Fibroblast of peridontal ligament (primary cell): ENCODE measurements around the gene NKD1.
A peak's percentile ranks its signal among the peaks of the same experiment; 100 is the strongest.

Experiments used
- DNase-seq: peaks from one replicate; pipeline ENCODE4 v3.0.0-alpha.2; 2010; ENCODE audit errors: extremely low read depth

Gene NKD1

GRCh38 chr16:50645563-50646220, 97.5 kb downstream of the NKD1 start:
- no peak for DNase-seq

- DNase-seq = no peak
Observed at GRCh38 chr16:50646345-50646744, 98.1 kb downstream of the NKD1 start.

- no peak for DNase-seq
Observed at GRCh38 chr16:50651835-50652438, 103.7 kb downstream of the NKD1 start.

GRCh38 chr16:50652836-50653425, 104.7 kb downstream of the NKD1 start:
- no peak for DNase-seq

- no peak for DNase-seq
Observed at GRCh38 chr16:50653633-50654519, 105.7 kb downstream of the NKD1 start.

- no peak for DNase-seq
Observed at GRCh38 chr16:50655558-50656055, 107.4 kb downstream of the NKD1 start.

GRCh38 chr16:50657241-50657640, 109.0 kb downstream of the NKD1 start:
- no peak for DNase-seq

GRCh38 chr16:50659806-50660205, 111.6 kb downstream of the NKD1 start:
- no peak for DNase-seq

- DNase-seq = no peak
Observed at GRCh38 chr16:50662306-50662940, 114.2 kb downstream of the NKD1 start.

- DNase-seq = no peak
Observed at GRCh38 chr16:50664270-50664669, 116.1 kb downstream of the NKD1 start.

GRCh38 chr16:50665128-50665878, 117.1 kb downstream of the NKD1 start:
- DNase-seq = peak; percentile 76

- no peak for DNase-seq
Observed at GRCh38 chr16:50666658-50667496, 118.7 kb downstream of the NKD1 start.

- DNase-seq = no peak
Observed at GRCh38 chr16:50667497-50668367, 119.5 kb downstream of the NKD1 start.

- DNase-seq = no peak
Observed at GRCh38 chr16:50668368-50669008, 120.3 kb downstream of the NKD1 start.

- DNase-seq = no peak
Observed at GRCh38 chr16:50669741-50670140, 121.5 kb downstream of the NKD1 start.

GRCh38 chr16:50670476-50670875, 122.3 kb downstream of the NKD1 start:
- DNase-seq = no peak

GRCh38 chr16:50671644-50672260, 123.6 kb downstream of the NKD1 start:
- peak; percentile 32 for DNase-seq
